Effector memory CD4-positive, alpha-beta T cell (primary cell): ENCODE results near the gene ZNF580.

Experiments
- DNase-seq, 3 donors: peaks; one replicate each; pipeline ENCODE4 v3.0.0-alpha.2; 2020
- H3K27ac ChIP-seq: 2 replicates; pipeline ENCODE4 v1.7.0; 2013; ENCODE audit warnings: mild to moderate bottlenecking, low read length, moderate library complexity; ENCODE audit not compliant: insufficient read depth, poor library complexity, severe bottlenecking
- H3K27me3 ChIP-seq: replicated peaks from 2 replicates; pipeline ENCODE4 v1.7.0; 2013; ENCODE audit warnings: mild to moderate bottlenecking, low read length; ENCODE audit not compliant: insufficient read depth, control insufficient read depth, poor library complexity, severe bottlenecking
- H3K36me3 ChIP-seq: 2 replicates; pipeline ENCODE4 v1.7.0; 2013; ENCODE audit warnings: mild to moderate bottlenecking, low read length, moderate library complexity; ENCODE audit not compliant: control insufficient read depth, insufficient read depth
- H3K4me1 ChIP-seq: 2 replicates; pipeline ENCODE4 v1.7.0; 2013; ENCODE audit warnings: low read length, mild to moderate bottlenecking; ENCODE audit not compliant: control insufficient read depth, insufficient read depth, poor library complexity, severe bottlenecking
- H3K4me3 ChIP-seq: 2 replicates; pipeline ENCODE4 v1.7.0; 2013; ENCODE audit warnings: low read length, low read depth, mild to moderate bottlenecking; ENCODE audit not compliant: insufficient read depth, poor library complexity, severe bottlenecking
- H3K9me3 ChIP-seq: 2 replicates; pipeline ENCODE4 v1.7.0; 2013; ENCODE audit warnings: mild to moderate bottlenecking, low read length, moderate library complexity; ENCODE audit not compliant: control insufficient read depth

ZNF580 gene

DNA sequence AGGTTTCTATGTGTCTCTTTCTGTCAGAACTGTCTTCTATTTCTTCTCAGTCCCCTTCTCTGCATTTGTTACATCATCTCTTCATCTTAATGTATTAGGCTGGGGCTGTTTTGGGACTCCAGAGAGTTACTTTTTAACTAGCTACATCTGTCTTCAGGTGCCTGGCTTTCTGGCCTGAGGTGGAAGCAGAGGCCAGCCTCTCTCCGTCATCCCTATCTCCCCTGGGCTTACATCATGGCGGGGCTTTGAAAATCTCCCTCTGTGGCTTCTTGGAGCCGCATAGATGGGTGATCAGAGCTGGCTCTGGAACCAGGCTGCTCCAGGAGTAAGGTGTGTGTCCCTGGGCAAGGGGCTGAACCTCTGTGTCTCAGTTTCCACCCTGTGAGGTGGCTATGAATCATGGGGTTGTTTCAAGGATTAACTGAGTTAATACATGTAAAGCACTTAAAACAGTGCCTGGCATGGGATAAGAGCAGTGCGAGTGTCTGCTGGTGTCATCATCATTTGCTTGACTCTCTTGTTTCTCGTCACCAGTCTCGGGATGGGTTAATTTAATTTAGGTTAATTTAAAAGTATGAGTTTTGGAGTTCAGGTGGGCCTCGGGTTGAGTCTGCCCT lies 36.2 kb downstream of the ZNF580 start:
- no peak for DNase-seq
- no peaks in the 10 kb centered on the region for H3K27me3 ChIP-seq
- H3K36me3 ChIP-seq = peaks cover 42% of the 10 kb centered on the region
- H3K4me1 ChIP-seq = peaks cover 24% of the 10 kb centered on the region
- H3K9me3 ChIP-seq = no peaks in the 10 kb centered on the region
- no peak overlapping the region for H3K4me3 ChIP-seq
- no peak overlapping the region for H3K27ac ChIP-seq

DNA sequence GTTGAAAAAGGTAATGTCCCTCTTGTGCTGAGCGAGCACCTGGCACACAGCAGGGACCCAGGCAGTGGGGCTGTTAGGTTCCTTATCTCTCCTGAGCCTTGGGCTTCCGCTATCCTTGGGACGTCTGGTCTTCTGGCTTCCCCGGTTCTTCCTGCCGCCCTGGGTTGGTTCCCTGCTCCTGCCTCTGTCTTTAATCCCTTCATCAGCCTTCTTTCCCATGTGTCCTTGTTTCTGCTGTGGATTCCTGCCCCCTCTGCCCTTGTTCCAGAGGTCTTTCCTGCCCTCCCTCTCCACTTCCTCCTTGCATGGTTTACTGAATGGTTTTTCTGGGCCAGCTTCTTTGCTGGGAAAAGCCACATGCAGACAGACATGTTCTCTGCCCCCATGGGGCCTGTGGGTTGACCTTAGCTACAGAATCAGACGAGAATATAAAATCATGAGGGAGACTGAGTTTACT lies 36.8 kb downstream of the ZNF580 start:
- Histone ChIP-seq H3K4me3 (no peak overlapping the region), H3K36me3 (peaks cover 42% of the 10 kb centered on the region), H3K27ac (no peak overlapping the region)

DNA sequence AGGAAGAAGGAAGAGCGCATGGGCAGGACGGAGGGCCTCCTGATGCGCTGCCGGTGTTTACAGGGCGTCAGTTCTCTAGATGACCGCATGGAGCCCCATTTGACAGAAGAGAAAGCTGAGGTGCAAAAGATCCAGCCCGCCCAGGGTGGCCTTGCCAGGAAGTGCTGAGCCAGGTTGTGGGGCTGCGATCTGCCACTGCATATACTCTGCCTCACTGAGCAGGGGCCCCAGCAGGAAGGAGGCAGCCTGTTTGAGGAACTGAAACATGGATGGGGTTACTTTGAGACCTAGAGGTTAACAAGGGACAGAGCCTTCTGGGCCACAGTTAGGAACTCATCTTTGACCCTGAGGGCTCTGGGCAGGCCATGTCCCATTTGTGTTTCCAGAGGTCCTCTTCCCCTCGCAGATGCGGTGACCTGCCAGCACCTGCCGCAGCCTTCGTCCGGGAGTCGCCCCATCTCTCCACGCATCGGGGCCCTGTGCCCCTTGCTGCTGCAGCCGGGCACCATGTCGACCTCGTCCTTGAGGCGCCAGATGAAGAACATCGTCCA lies 37.4 kb downstream of the ZNF580 start:
- Histone ChIP-seq H3K27ac (no peak overlapping the region), H3K9me3 (no peaks in the 10 kb centered on the region), H3K27me3 (no peaks in the 10 kb centered on the region), H3K36me3 (peaks cover 38% of the 10 kb centered on the region), H3K4me3 (no peak overlapping the region), H3K4me1 (peaks cover 24% of the 10 kb centered on the region)
- no peak for DNase-seq

More for the DNA sequence above, 36.8 kb downstream of the ZNF580 start:
- Histone ChIP-seq H3K27me3 (no peaks in the 10 kb centered on the region), H3K4me1 (peaks cover 24% of the 10 kb centered on the region), H3K9me3 (no peaks in the 10 kb centered on the region)
- DNase-seq = no peak

DNA sequence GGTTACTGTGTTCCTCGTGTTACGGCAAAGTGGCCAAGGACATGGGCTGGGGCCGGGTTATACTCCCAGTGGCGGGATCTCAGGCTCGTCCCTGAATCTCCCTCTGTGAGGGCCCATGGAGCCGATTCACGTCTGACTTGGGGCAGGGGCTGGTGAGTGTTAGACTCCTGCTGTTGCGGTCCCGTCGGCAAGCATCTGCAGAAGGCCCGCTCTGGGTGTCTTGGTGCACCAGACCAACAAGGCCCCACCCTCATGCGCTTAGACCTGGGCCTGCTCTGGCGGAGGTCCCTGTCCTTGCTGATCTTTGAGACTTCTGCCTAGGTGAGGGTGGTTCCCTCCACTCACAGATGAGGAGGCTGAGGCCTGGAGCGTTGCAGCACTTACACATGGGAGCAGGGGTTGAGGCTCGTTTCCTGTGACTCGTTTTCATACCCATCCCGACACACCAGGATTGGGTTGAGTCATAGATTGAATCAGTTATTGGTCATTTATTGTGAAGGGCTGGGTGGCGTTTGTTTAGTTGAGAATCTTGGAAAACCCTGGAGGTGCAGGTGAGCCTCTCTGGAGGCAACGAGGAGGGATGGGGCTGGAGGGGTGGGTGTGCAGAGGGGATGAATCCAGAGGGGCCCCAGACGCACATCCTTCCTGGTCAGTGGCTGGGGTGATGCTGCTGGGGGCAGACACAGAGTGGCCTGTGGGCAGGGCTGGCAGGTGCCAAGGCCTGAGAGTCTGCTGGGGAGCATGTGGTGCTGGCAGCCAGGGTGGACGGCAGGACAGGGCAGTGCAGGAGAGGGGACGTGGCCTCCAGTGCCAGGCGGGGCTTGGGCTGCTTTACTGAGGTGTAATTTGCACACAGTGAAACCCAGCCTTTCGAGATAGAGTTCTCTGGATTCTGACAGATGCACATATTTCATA lies 38.8 kb downstream of the ZNF580 start:
- H3K36me3 ChIP-seq = peaks cover 43% of the 10 kb centered on the region
- H3K27ac ChIP-seq = no peak overlapping the region
- H3K4me1 ChIP-seq = peaks cover 21% of the 10 kb centered on the region

DNA sequence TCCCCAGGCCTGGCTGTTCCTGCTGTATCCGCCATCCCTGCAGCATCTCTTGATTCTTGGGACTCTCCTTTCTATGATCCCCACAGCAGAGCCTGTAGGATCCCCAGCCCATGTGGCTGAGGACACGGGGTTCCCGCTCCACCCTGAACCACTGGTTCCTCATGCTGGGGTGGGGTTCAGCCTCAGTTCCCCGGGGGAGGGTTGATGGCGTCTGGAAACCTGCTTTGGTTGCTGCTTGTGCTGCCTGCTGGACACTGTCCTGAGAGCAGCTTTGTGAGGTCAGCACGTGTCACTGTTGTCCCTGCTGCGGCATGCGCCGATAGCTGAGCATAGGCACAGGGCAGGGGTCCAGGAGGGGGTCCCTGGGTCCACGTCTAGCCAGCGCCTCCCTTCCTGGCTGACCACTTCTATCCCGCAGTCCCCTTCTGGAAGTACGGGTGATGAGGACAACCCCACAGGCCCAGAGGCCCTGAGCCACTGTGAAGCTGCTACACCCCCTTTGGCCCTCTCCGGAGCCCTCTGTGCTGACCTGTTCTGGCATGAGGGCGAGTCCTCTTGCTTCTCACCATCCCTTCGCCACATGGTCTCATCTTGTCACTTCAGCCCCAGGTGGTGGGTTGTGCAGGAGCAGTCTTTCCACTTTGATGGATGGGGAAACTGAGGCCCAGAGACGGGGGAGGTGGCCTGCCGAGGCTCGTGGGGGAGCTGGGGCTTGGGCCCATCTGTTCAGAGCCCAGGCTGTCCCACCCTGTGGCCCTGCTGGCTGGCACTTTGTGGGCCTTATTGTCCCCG lies 39.7 kb downstream of the ZNF580 start:
- Histone ChIP-seq H3K36me3 (peaks cover 52% of the 10 kb centered on the region), H3K27me3 (no peaks in the 10 kb centered on the region), H3K9me3 (no peaks in the 10 kb centered on the region), H3K4me3 (no peak overlapping the region), H3K4me1 (peaks cover 20% of the 10 kb centered on the region), H3K27ac (no peak overlapping the region)
- DNase-seq = no peak

More for the DNA sequence above, 38.8 kb downstream of the ZNF580 start:
- no peaks in the 10 kb centered on the region for H3K9me3 ChIP-seq
- H3K27me3 ChIP-seq = no peaks in the 10 kb centered on the region
- DNase-seq = no peak
- no peak overlapping the region for H3K4me3 ChIP-seq

DNA sequence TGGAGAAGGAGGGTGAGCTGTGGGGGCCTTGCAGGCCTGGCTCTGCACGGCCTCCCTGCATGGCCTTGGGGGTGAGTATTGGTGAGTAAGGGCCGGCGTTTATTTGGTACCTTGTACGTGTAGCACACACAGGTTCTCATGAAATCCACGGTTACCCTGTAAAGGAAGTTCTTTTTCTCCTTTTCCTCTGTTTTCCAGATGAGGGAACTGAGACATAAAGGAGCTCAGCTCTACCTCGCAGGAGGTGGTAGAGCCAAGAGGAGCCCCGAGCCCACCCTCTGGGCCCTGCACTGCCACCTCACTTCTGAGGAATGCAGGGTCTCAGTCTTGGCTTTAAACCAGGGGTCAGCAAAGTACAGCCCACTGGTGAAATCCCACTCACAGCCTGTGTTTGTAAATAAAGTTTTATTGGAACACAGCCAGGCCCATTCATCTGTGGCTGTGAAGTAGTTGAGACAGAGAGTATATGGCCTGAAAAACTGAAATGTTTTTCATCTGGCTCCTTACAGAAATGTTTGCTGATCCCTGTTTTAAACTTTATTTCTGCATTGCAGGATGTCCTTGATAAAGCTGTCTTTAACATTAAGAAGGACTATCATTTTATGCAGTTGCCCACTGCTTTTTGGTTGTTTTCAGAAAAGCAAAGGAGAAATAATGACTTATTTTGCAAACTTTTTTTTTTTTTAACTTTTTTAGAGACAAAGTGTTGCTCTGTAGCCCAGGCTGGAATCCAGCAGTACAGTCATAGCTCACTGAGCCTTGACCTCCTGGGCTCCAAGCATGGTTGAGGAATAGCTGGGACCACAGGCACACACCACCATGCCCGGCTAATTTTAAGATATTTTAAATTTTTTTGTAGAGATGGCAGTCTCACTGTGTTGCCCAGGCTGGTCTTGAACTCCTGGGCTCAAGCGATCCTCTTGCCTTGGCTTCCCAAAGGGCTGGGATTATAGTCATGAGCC lies 40.6 kb downstream of the ZNF580 start:
- Histone ChIP-seq H3K4me1 (peaks cover 12% of the 10 kb centered on the region), H3K27me3 (no peaks in the 10 kb centered on the region), H3K4me3 (no peak overlapping the region), H3K27ac (no peak overlapping the region), H3K9me3 (no peaks in the 10 kb centered on the region), H3K36me3 (peaks cover 60% of the 10 kb centered on the region)
- DNase-seq = no peak

DNA sequence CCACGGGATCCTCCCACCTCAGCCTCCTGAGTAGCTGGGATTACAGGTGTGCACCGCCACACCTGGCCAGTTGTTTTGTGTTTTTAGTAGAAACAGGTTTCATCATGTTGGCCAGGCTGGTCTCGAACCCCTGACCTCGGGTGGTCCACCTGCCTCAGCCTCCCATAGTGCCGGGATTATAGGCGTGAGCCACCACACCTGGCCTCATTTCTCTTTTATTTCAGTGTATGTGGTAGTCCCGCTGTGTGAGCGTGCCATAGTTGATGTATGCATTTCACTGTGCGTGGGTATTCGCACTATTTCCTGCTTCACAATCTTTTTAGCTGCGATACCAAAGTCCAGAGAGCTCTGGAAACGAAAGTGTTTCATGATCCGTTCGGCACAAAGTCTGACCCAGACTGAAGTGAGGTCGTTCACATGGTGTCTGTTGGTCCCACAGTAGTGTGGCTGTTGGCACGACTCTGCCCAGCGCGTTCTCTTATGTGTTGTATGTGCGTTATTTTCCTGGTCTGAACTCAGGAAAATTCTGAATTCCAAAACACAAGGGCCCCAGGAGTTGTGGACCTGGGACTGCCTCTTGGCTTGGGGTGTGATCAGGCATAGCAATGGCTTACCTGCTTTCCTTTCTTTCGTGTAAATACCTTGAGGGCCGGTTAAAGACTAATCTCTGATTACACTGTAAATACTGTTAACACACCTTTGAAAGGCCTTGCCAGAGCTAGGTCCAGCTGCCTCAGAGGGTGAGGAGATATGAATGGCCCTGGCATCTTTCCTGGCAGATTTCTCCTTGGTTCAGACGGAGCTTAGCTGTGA lies 42.9 kb downstream of the ZNF580 start:
- no peaks in the 10 kb centered on the region for H3K4me1 ChIP-seq
- no peak overlapping the region for H3K4me3 ChIP-seq
- DNase-seq = no peak
- no peaks in the 10 kb centered on the region for H3K9me3 ChIP-seq
- H3K27me3 ChIP-seq = no peaks in the 10 kb centered on the region
- H3K36me3 ChIP-seq = peaks cover 63% of the 10 kb centered on the region
- no peak overlapping the region for H3K27ac ChIP-seq

DNA sequence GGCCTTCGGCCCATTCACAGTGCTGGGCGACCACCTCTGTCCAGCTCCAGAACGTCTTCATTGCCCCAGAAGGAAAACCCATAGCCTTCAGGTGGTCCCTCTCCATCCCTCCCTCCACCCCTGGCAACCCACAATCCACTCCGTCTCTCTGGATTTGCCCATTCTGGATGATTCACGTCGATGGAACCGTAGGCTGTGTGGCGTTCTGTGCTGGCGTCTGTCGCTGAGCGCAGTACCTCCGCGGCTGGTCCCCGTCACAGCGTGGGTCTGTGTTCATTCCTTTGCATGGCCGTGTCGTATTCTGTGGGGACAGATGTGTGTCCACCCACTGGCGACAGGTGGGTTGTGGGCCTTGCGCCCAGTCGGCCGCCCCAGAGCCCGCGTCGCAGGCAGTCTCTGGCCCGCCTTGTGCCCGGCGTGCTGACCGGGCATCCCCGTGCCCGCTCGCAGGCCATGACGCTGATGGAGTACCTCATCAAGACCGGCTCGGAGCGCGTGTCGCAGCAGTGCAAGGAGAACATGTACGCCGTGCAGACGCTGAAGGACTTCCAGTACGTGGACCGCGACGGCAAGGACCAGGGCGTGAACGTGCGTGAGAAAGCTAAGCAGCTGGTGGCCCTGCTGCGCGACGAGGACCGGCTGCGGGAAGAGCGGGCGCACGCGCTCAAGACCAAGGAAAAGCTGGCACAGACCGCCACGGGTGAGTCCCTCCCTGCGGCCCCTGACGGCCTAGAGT lies 44.3 kb downstream of the ZNF580 start:
- H3K4me1 ChIP-seq = no peaks in the 10 kb centered on the region
- no peak overlapping the region for H3K27ac ChIP-seq
- peaks cover 62% of the 10 kb centered on the region for H3K36me3 ChIP-seq
- no peak for DNase-seq
- H3K4me3 ChIP-seq = no peak overlapping the region
- H3K9me3 ChIP-seq = no peaks in the 10 kb centered on the region
- no peaks in the 10 kb centered on the region for H3K27me3 ChIP-seq
